Panc1 (cell line): Measurements from ENCODE around the gene LANCL2. TPM values are rescaled to one million over a fixed set of nuclear protein-coding genes. Genes with fewer than 3 reads are reported as not detected.

Experiments
- ATAC-seq: fragments of 200-7000 bp; cut with Tn5 transposase; 2 replicates; pipeline ENCODE4 v1.9.1; 2020; ENCODE audit warnings: mild to moderate bottlenecking, moderate library complexity
- BruUV-seq: library from RNA; stranded (reverse); fragments of 400-500 nt; replicated peaks from 2 replicates; lab custom pipeline; 2021; lab: Mats Ljungman, UMichigan
- CTCF ChIA-PET: fragments of 300-600 bp; sonication (Branson Sonifier 250); formaldehyde crosslinking; loops from one replicate; lab custom pipeline; 2022; ENCODE audit warnings: antibody characterized with exemption; lab: Charles Lee
- POLR2A ChIA-PET: fragments of 300-600 bp; sonication (Branson Sonifier 250); formaldehyde crosslinking; loops from one replicate; lab custom pipeline; 2022; ENCODE audit warnings: antibody characterized with exemption; lab: Charles Lee
- DNase-seq: peaks from one replicate; pipeline ENCODE4 v3.0.0-alpha.2; 2010; ENCODE audit warnings: low read depth, low spot score
- H3K27ac ChIP-seq: 2 replicates; pipeline ENCODE4 v1.5.1; 2011; ENCODE audit warnings: mild to moderate bottlenecking, low read length, inconsistent platforms
- H3K27me3 ChIP-seq: fragments of 200-500 bp; sonication (Bioruptor generic); 2 replicates; pipeline ENCODE4 v1.6.0; 2014; ENCODE audit warnings: low read length, inconsistent platforms; ENCODE audit not compliant: control insufficient read depth, insufficient read depth
- H3K36me3 ChIP-seq: fragments of 200-500 bp; sonication (Bioruptor generic); 2 replicates; pipeline ENCODE4 v1.5.1; 2014; ENCODE audit warnings: inconsistent platforms, mild to moderate bottlenecking, low read length, moderate library complexity; ENCODE audit not compliant: control insufficient read depth, insufficient read depth
- H3K4me1 ChIP-seq: 2 replicates; pipeline ENCODE4 v1.5.1; 2011; ENCODE audit warnings: inconsistent platforms, mild to moderate bottlenecking, low read length, moderate library complexity; ENCODE audit not compliant: control insufficient read depth, insufficient read depth
- H3K4me3 ChIP-seq, 2 experiments: 2 replicates each; pipeline ENCODE4 v1.5.1; 2011 to 2012; ENCODE audit warnings: low read depth in 2 of 2, low read length in 2 of 2, mild to moderate bottlenecking in 2 of 2, inconsistent platforms in 1 of 2, moderate library complexity in 1 of 2
- H3K9me3 ChIP-seq: fragments of 200-500 bp; sonication (Bioruptor generic); 2 replicates; pipeline ENCODE4 v1.5.1; 2014; ENCODE audit warnings: low read depth, mild to moderate bottlenecking, inconsistent platforms, low read length, moderate library complexity; ENCODE audit not compliant: control insufficient read depth, insufficient read depth
- POLR2AphosphoS5 ChIP-seq: IDR thresholded peaks from 2 replicates; pipeline ENCODE4 v1.6.1; 2012; ENCODE audit warnings: mild to moderate bottlenecking, low read depth, low read length, moderate library complexity
- SIN3A ChIP-seq: IDR thresholded peaks from 2 replicates; pipeline ENCODE4 v1.6.1; 2012; ENCODE audit warnings: low read depth, mild to moderate bottlenecking, low read length, moderate library complexity, borderline replicate concordance; ENCODE audit not compliant: insufficient read depth
- TCF7L2 ChIP-seq: IDR thresholded peaks from 2 replicates; pipeline ENCODE4 v1.6.1; 2011; ENCODE audit warnings: mild to moderate bottlenecking, low read depth, low read length, inconsistent platforms
- in situ Hi-C: cut with HindIII; loops from 2 replicates; pipeline ENCODE4 v1.10.0; 2016; ENCODE audit warnings: low sequenced_read_pairs, low pct_unique_long_range_greater_than_20kb
- intact Hi-C: fragments of 100-400 bp; cut with micrococcal nuclease; formaldehyde crosslinking; loops from one replicate; pipeline ENCODE4 v1.10.0; 2022; ENCODE audit not compliant: unreplicated experiment
- total RNA-seq: library from RNA; stranded (reverse); gene quantifications from one replicate; pipeline ENCODE4 v1.2.1, GENCODE V29; 2021; ENCODE audit not compliant: unreplicated experiment
- TF ChIP-seq, protein P1 (sequence below), 2 experiments: IDR thresholded peaks; 2 replicates each; pipeline ENCODE4 v1.6.1; 2011 to 2012; ENCODE audit warnings: low read depth in 2 of 2, control low read depth in 1 of 2, low read length in 1 of 2, mild to moderate bottlenecking in 1 of 2, moderate library complexity in 1 of 2; ENCODE audit not compliant: insufficient read depth in 1 of 2
- TF ChIP-seq, protein P2 (sequence below): fragments of 450-650 bp; IDR thresholded peaks from 2 replicates; pipeline ENCODE4 v1.5.1; 2017; ENCODE audit warnings: mild to moderate bottlenecking

The LANCL2 gene
- total RNA-seq, 1 experiment from 2014 or later: 30.6 TPM

DNA sequence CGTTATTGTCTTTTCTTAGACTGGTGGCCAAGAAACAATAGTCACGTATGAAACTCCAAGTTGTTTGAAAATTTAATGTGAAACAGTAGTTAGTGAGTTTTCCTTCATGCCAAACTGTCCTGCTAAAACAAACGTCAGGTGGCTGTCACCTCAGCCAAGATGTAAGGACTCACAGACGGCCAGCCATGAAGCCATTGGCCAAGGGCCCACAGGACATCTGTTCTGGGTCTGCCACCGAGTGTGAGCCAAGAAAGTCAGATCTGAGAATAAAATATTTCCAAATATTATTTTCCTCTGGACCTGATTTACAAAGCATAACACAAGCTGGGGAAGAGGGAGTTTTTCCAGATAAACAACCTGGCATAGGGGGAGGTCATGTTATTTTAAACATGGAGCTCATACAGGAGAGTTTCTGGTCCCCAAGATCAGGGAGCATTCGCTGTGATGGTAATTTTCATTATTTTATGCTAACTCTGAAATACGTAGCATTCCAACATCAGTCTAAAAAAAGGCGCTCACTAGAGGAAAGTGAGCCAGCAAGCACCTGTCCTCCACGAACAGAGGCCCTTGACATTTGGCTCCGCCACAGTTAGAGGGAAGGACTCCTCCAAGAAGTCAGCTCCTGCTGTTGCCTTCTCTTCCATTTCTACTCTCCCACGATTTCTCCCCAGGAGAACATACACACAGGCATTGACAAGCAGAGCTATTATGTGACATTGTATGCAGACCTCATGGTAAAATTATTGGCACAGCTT is 38.9 kb upstream of the LANCL2 start:
- in situ Hi-C loops: no loop called here
- no peak for ATAC-seq

DNA sequence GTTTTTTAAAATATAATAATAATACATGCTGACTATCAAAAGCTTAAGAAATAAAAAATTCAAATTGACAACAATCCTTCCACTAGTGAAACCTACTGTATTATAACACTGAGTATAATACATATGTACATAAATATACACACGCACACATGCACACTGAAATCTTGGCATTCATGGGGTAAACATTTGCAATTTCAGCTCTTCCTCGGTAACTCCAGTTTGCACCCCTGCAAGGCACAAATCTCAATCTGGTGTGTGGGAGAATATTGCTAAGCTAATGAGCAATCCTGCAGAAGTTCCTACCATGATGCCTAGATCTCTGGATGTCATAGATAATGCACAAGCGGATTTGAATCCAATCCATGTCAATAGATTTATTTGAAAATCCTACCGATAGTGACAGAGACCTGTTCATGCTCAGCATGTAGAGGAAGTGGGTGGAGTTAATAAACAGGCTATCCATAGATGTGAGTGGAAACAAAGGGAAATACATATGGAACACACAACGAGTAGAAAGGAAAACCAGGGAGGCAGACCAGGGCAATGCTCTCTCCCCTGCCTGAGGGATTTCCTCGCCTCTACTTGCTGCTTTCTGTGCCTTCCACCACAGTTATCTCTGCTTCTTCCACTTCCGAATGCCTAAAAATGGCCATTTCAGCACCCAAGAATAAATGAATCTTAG is 38.1 kb upstream of the LANCL2 start:
- Histone ChIP-seq H3K27ac (no peak overlapping the region), H3K4me1 (no peaks in the 10 kb centered on the region), H3K27me3 (peaks cover 5% of the 10 kb centered on the region; the same call in 1 of the 2 replicates), H3K9me3 (no peaks in the 10 kb centered on the region), H3K36me3 (no peaks in the 10 kb centered on the region), H3K4me3 (no peak overlapping the region)
- intact Hi-C loops (no loop called here), in situ Hi-C loops (no loop called here)
- TF ChIP-seq SIN3A: no peak
- no peak for TF ChIP-seq TCF7L2
- TF ChIP-seq, protein P1, sequence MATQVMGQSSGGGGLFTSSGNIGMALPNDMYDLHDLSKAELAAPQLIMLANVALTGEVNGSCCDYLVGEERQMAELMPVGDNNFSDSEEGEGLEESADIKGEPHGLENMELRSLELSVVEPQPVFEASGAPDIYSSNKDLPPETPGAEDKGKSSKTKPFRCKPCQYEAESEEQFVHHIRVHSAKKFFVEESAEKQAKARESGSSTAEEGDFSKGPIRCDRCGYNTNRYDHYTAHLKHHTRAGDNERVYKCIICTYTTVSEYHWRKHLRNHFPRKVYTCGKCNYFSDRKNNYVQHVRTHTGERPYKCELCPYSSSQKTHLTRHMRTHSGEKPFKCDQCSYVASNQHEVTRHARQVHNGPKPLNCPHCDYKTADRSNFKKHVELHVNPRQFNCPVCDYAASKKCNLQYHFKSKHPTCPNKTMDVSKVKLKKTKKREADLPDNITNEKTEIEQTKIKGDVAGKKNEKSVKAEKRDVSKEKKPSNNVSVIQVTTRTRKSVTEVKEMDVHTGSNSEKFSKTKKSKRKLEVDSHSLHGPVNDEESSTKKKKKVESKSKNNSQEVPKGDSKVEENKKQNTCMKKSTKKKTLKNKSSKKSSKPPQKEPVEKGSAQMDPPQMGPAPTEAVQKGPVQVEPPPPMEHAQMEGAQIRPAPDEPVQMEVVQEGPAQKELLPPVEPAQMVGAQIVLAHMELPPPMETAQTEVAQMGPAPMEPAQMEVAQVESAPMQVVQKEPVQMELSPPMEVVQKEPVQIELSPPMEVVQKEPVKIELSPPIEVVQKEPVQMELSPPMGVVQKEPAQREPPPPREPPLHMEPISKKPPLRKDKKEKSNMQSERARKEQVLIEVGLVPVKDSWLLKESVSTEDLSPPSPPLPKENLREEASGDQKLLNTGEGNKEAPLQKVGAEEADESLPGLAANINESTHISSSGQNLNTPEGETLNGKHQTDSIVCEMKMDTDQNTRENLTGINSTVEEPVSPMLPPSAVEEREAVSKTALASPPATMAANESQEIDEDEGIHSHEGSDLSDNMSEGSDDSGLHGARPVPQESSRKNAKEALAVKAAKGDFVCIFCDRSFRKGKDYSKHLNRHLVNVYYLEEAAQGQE (IDR thresholded peaks at IDR 0.05; ENCODE audit: insufficient read depth in 1 of 2, low read depth in 2 of 2, low read length in 1 of 2): no peak
- TF ChIP-seq, protein P2, sequence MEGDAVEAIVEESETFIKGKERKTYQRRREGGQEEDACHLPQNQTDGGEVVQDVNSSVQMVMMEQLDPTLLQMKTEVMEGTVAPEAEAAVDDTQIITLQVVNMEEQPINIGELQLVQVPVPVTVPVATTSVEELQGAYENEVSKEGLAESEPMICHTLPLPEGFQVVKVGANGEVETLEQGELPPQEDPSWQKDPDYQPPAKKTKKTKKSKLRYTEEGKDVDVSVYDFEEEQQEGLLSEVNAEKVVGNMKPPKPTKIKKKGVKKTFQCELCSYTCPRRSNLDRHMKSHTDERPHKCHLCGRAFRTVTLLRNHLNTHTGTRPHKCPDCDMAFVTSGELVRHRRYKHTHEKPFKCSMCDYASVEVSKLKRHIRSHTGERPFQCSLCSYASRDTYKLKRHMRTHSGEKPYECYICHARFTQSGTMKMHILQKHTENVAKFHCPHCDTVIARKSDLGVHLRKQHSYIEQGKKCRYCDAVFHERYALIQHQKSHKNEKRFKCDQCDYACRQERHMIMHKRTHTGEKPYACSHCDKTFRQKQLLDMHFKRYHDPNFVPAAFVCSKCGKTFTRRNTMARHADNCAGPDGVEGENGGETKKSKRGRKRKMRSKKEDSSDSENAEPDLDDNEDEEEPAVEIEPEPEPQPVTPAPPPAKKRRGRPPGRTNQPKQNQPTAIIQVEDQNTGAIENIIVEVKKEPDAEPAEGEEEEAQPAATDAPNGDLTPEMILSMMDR: no peak
- TF ChIP-seq POLR2AphosphoS5: no peak
- ChIA-PET POLR2A (no interaction called here), CTCF (interaction anchor here (0.5 kb wide), 1 partner anchor 379 kb away, joined by 16 read pairs; no protein-coding TSS in a partner anchor)
- no peak for ATAC-seq
- DNase-seq: no peak
- no TSS peak for BruUV-seq

More for the DNA sequence above, 38.9 kb upstream of the LANCL2 start:
- H3K9me3 ChIP-seq: no peaks in the 10 kb centered on the region
- CTCF ChIA-PET: no interaction called here
- no peaks in the 10 kb centered on the region for H3K4me1 ChIP-seq
- BruUV-seq: no TSS peak
- no peak overlapping the region for H3K27ac ChIP-seq
- TF ChIP-seq, protein P1 (IDR thresholded peaks at IDR 0.05; ENCODE audit: insufficient read depth in 1 of 2, low read depth in 2 of 2, low read length in 1 of 2): no peak
- TF ChIP-seq TCF7L2 (no peak), POLR2AphosphoS5 (no peak), SIN3A (no peak)
- TF ChIP-seq, protein P2: no peak
- POLR2A ChIA-PET: interaction anchor here (0.6 kb wide), 1 partner anchor 622 kb away, joined by 9 read pairs; no protein-coding TSS in a partner anchor
- H3K36me3 ChIP-seq: no peaks in the 10 kb centered on the region
- DNase-seq: no peak
- intact Hi-C loops: no loop called here
- peaks cover 5% of the 10 kb centered on the region; the same call in 1 of the 2 replicates for H3K27me3 ChIP-seq
- no peak overlapping the region for H3K4me3 ChIP-seq
